Muscle of back (tissue), 11 donors: ENCODE results near the gene MEGF11. TPM values are rescaled to one million over a fixed set of nuclear protein-coding genes. Genes with fewer than 3 reads are reported as not detected.
"Not testable (repeated sequence)": the region's sequence is repeated elsewhere in the genome, so short reads cannot be mapped to it uniquely, and the experiment has no call there.

Experiments
- DNase-seq, 3 donors: peaks; one replicate each; pipeline versions ENCODE4 v3.0.0 to v3.0.0-alpha.2; 2013
- polyA plus RNA-seq, 10 donors: library from polyadenylated mRNA; unstranded; fragments of 120-200 nt; gene quantifications; one replicate each; pipeline ENCODE4 v1.2.1, GENCODE V29; 2013; ENCODE audit not compliant: insufficient read length in 10 of 10

MEGF11 gene
- polyA plus RNA-seq, 10 donors, result 0.06 to 0.57 (median 0.35) TPM

DNA sequence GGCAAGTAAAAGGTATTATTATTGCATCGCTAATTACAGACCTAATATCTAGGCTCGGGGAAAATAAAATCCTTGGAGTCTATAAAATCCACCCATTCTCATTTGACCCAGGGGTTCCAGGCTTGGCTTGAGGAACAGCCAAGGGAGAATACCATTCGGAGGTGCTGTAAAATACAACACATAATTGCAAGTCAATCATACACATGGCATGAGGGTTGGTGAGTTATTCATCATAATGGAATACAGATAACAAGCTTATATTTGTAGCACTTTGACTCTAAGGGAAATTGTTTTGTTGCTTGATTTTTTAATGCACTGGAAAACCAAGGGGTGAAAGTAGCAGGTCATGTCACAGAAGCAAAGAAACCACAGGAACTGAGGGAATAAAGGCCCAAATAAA is 23.0 kb upstream of the MEGF11 start:
- no peak for DNase-seq

DNA sequence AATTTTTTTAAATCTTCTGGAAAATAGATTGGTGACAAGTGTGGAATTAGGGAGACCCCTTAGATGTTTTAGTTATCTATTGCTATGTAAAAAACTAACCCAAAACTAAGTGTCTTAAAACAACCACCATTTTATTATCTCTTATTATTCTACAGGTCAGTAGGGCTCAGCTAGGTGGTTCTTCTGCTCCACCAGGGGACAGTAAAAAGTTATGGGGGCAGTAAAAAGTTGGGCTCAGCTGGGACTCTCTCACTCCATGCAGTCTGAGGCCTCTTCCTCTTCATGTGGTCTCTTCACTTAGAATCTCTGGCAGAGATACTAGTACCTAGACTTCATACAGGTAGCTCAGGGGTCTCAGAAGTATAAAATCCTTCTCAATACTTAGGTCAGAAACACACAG is 21.8 kb upstream of the MEGF11 start:
- no peak for DNase-seq

DNA sequence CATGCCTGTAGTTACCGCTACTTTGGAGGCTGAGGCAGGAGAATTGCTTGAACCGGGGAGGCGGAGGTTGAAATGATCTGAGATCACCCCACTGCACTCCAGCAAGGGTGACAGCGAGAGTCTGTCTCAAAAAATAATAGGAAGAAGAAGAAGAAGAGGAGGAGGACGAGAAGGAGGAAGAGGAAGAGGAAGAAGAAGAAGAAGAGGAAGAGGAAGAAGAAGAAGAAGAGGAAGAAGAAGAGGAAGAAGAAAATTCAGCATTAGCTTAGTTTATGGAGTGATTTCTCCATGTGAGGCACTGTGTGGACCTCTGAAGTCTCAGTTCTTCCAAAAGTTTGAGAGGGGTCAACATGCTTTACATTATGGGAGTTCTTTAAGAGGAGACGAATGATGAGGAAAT is 17.4 kb upstream of the MEGF11 start:
- no peak for DNase-seq

DNA sequence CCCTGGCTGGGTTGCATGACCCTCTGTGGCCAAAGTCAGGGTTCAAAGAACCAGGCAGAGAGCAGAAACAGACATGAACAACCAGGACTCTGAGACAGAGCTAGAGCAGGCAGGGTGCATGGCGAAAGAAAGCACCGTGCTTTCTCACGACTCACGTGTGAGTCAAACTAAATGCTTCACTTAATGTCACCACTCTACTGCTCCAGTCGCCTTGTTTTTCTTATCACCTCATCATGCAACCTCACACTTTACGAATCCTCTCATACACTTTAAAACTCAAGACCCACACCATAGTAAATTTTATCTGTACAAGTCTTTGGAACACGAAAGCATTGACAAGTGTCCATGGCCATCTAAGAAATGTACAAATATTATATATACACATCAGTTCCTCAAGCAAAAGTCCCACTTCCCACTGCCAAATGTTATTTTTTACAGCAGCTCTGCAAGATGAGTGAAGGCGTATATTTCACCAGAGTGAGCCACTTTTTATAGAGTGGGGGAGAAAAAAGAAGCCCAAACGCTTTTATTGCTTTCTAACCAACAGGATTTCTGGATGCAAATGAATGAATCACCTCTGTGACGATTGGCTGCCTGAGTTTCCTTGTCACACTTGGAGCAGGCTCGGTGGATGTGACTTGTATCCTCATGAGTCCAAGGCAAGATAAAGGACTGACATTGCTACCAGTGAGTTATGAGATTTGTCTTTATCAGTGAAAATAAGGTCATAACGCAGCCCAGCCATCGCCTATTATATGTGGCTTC is 16.0 kb upstream of the MEGF11 start:
- no peak for DNase-seq

DNA sequence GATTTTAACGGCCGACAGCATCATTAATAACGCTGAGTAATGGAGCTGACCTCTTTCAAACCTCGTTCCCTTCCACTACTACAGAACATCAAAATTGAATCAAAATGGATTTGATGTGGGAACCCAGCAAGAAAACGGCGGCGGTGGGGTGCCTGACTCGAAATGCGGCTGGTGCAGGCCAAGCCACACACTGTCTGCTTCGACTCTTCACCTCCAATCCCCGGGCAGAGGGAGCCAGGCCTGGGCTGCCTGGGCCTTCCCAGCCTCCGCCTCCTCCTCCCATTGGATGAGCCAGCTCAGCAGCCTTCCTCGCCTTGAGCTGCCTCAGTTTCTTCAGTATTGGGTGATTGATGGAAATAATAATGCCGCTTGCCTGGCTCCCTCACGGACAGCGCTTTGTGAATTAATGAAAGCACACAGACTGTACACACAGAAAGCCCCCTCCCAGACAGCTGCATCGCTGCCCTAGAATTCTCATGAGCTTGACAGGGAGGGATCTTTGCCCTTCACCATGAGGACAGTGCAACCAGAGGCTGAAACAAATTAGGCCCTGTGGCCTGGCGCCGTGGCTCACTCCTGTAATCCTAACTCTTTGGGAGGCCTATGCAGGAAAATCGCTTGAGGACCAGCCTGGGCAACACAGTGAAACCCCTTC is 11.4 kb upstream of the MEGF11 start:
- DNase-seq, result no peak

DNA sequence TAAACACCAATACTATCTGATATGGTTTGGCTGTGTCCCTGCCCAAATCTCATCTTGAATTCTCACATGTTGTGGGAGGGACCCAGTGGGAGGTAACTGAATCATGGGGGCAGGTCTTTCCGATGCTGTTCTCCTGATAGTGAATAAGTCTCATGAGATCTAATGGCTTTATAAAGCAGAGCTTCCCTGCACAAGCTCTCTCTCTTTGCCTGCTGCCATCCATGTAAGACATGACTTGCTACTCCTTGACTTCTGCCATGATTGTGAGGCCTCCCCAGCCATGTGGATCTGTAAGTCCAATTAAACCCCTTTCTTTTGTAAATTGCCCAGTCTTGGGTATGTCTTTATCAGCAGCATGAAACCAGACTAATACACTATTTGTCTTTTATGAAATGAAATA is 9.3 kb upstream of the MEGF11 start:
- DNase-seq, result not testable (repeated sequence)

DNA sequence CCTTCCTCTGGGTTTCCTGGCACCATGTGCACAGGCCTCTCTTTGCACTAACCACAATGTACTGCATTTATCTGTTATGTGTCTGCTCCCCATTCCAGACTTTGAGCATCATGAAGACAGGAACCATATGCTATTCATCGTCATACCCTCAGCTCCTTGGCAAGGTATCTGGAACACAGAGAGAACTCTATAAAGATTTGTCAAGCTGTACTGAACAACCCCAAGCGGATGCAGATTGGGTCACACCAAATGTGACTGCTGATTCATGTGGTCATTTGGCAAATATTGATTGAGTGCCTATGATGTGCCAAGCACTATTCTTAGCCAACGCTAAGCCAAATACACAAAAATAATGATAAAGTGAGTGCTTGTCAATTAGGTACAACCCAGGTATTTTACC is 7.5 kb upstream of the MEGF11 start:
- DNase-seq, result no peak

DNA sequence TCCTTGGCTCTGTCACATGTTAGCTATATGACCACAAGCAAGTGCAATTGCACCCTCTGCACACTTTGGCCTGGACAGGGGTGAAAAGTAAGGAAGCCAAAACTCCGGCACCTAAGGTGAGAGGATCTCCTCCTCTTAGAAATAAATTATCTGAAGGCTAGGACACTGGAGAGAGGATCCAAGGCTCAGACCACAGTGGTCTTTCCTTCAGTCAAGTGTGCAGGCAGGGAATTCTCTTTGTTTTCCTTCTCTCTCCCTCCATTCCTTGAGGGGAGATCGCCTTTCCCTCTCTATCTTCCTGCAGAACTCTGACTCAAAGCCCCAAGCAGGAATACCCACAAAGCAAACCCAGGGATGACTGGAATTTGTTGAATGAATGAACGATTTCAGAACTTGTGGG is 3.1 kb upstream of the MEGF11 start:
- DNase-seq, result no peak

DNA sequence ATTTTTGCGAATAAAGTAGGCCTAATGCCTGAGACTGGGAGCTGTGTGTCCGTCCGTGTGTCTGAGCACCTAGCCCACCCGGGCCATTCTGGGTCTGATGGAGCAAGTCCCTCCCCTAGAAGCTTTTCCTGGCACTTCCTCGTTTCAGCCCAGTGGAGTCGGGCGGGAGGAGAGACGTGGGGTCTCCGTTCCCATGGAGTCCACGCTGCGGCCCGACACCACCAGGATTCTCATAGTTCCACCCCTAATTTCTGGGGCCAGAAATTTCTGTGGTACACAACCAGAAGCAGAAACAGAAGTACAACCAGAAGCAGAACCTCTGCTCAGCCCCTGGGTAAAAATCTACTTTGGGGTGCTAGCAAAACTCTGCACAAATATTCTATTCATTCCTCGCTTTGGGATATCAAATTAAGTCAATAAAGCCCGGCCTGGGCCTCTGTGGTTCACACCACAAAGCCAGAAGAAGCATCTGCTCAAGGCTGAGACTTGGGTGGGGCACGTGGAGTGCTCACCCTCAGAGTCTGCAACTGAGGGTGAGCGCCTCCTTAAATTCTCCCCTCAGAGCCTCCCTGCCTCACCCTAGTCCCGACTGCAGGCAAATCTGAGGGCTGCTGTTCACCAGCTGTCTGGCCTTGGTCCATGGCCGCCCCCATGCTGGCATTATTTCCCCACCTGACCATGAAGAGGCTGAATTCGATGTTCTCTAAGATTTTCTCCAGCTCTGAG is 1.6 kb upstream of the MEGF11 start:
- DNase-seq, result no peak

DNA sequence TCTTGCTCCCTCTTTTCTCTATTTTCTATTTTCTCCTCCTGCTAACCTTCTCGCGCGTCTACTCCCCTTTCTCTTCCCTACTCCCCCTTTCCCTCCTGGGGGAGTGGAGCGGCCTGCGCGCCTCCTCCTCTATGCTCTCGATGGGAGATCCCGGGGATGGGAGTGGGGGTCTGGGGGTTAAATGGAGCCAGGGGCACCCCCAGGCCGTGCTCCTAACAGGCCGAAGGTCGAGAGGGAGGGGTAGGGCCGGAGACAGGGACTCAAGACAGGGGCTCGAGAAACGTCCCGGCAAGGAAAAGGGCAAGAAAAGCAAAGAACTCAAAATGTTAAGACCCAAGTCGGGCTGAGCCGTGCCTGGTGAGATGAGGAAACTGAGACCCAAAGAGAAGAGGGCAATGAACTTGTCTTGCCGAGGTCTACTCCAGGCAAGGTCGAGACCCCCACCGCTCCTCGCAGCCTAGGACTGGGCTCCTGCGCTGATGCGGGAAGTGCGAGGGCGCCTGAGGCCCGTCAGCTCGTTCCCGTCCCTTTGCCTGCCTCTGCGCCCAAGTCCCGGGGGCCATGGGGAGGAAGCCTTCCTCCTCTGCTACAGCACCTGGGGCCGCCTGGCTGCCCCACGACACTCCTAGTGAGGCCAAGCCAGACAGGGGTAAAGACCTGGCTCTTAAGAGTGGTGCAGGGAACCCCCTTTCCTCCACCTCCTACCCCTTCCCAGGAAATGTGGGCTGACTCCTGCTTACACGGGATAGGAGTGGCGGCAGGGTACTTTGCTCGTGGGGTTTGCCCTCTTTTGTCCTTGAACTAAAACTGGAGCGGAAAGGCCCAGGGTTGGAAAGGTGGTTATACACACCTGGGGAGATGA is 770 bp upstream of the MEGF11 start:
- DNase-seq, result no peak

DNA sequence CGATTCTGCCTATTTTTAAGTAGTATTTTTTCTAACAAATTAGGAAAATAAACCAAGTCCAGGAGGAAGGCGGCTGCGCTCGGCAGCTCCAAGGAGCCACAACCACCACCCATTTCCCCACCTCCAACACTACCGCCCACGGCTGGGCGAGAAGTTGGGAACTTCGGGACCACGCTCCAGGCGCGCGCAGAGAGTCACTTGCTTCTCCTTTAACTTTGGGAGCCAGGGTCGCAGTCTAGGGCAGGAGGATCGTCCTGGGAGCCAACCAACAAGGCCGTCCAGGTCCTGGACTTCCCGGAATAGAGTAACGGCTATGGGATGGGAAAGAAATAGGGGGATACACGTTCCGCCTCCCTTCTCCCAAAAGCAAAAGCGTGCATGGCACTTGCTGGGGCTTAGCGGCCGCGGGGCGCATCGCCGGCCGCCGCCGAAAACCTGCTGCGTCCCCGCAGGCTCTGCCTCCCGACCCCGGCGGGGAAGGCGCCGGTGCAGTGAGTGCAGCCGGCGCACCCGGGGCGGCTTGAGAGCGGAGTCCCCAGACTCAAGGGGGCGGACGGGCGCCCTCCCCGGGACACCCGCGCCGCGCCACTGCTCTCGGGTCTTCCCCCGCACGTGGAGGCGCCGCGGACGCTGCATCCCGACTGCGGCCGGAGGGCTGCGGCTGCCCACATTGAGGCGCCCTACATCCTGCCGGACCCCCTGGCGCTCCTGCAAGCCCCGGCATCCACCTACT is 699 bp downstream of the MEGF11 start:
- peak in 2 of 3 donors; percentile 22 to 70 for DNase-seq

DNA sequence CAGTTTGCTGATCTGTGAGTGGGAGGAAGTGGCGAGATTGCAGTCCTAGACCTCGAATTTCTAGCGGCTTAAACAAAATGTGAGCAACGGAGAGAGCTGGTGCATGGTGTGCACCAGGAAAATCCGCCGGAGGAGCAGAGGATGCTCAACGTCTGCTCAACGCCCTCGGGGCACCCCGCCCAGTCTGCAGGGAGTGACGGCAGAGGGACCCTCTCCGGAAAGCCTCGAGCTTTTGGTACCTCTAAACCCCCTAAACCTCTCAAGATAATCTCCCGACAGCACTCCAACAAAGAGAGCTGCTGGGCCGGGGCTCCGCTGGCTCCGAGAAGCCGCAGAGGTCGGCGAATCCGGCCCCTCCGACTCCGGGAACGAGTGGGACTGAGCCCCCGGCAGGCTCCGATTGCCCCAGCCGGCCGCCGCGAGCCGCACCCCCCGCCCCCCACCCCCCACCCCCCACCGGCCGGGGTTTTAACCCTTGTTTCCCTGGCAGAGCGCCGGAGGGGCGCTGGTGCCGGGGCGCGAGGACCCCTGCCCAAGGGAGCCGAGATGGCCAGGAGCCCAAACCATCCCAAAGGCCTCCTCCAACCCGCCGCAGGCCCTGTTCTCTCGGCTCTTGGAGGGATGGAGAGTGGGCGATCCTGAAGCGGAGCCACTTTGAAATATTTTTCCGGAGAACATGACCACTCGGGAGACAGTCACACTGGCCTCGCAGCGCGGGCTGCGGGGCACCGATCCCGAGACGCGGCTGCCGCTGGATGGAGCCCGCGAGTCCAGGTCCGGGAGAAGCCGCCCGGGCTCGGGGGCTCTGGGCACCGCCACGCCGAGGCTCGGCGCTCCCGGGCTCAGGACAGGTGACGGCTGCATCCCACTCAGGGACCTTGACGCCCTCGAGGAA is 1.5 kb downstream of the MEGF11 start:
- peak in 2 of 3 donors; percentile 23 to 46 for DNase-seq

DNA sequence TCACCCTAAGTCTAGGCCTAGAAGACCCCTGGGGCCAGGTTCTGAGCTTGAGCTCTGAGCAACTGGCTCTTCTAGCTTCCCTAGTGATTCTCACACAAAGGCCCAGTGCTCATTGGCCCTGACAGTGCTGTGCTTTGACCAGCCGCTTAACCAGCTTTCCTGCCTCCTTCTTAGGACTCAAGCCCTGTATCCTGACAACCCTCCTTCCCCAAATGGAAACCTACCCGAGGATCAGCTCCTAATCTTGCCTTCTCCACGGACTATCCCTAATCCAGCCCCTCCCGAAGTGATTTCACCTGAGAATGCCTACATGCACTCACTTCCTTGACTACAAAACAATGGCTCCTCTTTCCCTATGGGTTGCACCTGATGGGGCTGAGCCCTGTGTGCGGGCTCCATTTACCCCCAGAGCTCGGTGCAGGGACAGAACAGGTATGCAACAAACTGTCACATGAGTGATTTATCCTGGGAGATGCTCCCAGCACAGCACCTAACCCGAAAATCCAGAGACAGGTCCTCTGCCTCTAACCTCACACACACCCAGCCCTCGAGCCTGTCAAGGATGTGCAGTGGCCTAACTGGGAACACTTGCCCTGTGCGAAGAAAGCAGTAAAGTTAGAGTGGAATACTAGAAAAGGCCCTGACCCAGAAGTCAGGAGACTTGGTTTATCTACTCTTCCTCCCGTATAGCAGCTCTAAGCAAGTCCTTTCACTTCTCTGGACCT is 2.3 kb downstream of the MEGF11 start:
- DNase-seq, result no peak

DNA sequence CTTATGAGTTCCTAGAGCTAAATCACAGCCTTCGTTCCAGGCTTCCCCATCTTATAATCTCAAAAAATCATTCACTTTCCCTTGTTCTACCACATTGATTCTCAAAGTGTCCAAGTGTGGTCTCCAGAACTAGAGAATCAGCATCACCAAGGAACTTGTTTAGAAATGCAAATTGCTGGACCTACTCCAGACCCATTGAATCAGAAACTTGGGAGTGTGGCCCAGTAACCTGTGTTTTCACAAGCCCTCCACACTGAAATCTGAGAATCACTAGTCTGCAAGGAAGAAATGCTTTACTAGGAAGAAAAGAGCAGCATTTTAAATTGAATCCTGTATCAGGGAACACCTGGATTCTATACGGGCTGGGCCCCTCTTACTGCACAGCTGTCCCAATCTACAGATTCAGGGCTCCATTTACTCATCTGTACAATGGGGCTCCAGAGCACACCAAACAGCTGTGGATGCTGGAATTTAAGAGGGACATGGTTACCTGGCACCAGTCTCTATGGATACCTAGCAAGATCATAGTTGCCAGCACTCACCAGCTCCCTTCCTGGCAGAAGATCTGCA is 3.9 kb downstream of the MEGF11 start:
- DNase-seq, result no peak

DNA sequence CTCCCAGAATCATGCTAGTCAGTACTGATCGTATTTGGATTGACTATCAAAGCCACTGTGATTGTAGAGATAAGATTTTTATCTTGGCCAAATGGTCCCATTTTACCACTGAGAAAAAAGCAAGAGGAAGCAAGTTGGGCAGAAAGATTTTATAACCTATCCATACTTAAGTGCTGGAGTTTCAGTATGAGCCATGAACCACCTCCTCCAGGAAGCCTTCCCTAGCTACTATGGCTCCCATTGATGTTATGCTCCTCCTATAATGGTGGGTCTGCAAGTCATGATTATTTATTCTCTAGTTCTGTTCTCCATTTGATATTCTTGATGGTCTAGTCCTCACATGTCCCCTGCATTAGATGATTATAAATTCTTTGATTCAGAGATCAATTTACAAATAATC is 6.6 kb downstream of the MEGF11 start:
- DNase-seq, result no peak

DNA sequence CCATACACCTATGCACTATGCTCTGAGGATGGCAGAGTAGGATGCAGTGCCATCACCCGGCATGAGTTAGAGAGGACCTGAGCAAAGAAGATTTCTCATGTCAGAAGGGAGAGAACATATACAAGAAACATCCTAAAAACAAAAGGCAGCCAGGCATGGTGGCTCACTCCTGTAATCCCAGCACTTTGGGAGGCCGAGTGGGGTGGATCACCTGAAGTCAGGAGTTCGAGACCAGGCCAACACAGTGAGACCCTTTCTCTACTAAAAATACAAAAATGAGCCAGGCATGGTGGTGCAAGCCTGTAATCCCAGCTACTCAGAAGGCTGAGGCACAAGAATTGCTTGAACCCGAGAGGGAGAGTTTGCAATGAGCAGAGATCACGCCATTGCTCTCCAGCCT is 7.7 kb downstream of the MEGF11 start:
- DNase-seq, result not testable (repeated sequence)

DNA sequence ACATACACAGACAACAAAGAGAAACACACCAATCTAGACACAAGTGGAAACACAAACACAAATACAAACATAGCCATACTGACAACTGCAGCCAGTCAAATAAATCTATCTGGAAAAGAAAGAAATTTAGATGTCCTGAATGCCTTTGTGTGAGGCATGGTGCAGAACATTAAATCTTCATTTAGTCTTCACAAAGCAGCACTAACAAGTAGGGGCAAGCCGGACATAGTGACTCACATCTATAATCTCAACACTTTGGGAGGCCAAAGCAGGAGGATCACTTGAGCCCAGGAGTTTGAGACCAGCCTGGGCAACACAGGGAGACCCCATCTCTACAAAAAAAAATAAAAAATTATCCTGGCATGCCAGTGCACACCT is 11.7 kb downstream of the MEGF11 start:
- DNase-seq, result no peak

DNA sequence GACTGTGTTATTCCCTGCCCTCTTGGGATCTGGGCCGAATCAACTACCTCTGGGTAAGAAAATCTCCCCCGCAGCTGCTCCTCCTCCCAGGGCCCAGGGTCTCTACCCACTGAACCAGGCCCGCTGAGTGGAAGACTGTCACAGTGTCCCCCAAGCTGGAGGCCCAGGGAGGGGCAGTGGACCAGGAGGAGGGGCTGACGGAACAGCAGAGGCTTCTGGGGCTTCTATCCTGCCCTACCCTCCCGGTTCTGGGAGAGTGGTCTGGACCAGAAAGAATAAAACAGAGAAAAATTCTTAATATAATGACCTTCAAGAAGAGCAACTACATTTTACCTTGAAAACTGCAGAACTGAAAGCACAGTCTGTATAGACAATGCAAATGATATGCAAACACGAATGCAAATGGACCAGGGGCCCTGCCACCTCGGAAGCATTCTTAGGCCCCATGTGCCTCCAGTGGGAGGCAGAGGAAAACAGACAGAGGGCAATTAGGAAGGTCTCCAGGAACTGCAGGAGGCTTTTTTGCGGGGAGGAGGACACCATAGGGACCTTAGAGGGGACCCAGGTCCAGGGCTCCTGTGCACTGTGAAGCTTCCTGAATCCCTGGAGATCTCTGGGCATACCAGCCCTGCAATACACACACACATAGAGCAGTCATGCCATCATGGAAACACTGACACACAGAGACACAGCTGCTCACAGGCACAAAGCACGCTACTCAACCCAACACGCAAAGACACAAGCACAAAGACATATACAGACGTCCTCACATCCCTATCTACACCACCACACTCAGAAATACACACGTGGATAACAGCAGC is 12.3 kb downstream of the MEGF11 start:
- no peak for DNase-seq
